Measurements from ENCODE around the gene WNK1. TPM values are rescaled to one million over a fixed set of nuclear protein-coding genes. Genes with fewer than 3 reads are reported as not detected.

WNK1 gene
- total RNA-seq, 1 experiment from 2014 or later = 117 TPM

- peaks cover 18 to 20% of the 10 kb centered on the region in 2 experiments for H3K4me1 Mint-ChIP-seq
- no peak for DNase-seq
- H3K4ac ChIP-seq (ENCODE audit: low read depth, low read length) = no peak overlapping the region
- no peaks in the 10 kb centered on the region for H3K9me3 ChIP-seq (ENCODE audit: control insufficient read depth, low read depth, low read length)
- H2BK120ac ChIP-seq (ENCODE audit: low read depth, low read length, poor library complexity, severe bottlenecking) = no peak overlapping the region
- no peak overlapping the region for H3K4me3 Mint-ChIP-seq
- no peak overlapping the region for H3K4me2 ChIP-seq (ENCODE audit: insufficient read depth, insufficient read length, low read length)
- H3K18ac ChIP-seq (ENCODE audit: insufficient read length, low read depth, low read length) = no peak overlapping the region
- H3K79me1 ChIP-seq (ENCODE audit: insufficient read depth, low read depth, low read length, poor library complexity, severe bottlenecking) = no peaks in the 10 kb centered on the region
- H3K9me3 Mint-ChIP-seq = no peaks in the 10 kb centered on the region; a peak in 1 of 5 replicates
- no peaks in the 10 kb centered on the region for H3K36me3 Mint-ChIP-seq (ENCODE audit: insufficient read depth in 1 of 3, low read depth in 3 of 3)
- no peak for TF ChIP-seq CTCF (conservative IDR thresholded peaks at IDR 0.05)
- no peak overlapping the region for H2BK12ac ChIP-seq (ENCODE audit: insufficient read length, low read depth, low read length)
- H3K56ac ChIP-seq (ENCODE audit: insufficient read length, low read depth, low read length) = no peak overlapping the region
- no peaks in the 10 kb centered on the region for H3K79me2 ChIP-seq (ENCODE audit: insufficient read depth, low read length)
- no peak overlapping the region for H2BK20ac ChIP-seq (ENCODE audit: low read depth, low read length, poor library complexity, severe bottlenecking)
- H3K4me1 ChIP-seq (ENCODE audit: insufficient read depth, low read length) = no peaks in the 10 kb centered on the region; the same call in 1 of the 2 replicates
- H3K9ac ChIP-seq (ENCODE audit: extremely low read depth, insufficient read length, low read length) = no peak overlapping the region
- no peak overlapping the region for H2AK5ac ChIP-seq (ENCODE audit: insufficient read length, low read length)
- H4K20me1 ChIP-seq (ENCODE audit: control insufficient read depth, insufficient read depth, insufficient read length) = no peaks in the 10 kb centered on the region
- H4K5ac ChIP-seq (ENCODE audit: insufficient read length, low read depth, low read length) = no peak overlapping the region
- no peak overlapping the region for H4K91ac ChIP-seq (ENCODE audit: insufficient read length, low read depth, low read length)
- no peaks in the 10 kb centered on the region for H3K27me3 ChIP-seq (ENCODE audit: insufficient read depth, low read length)
- H3K27ac ChIP-seq (ENCODE audit: insufficient read length, low read depth, low read length) = no peak overlapping the region
- H3T11ph ChIP-seq (ENCODE audit: low read length) = no peak overlapping the region
- WGBS (ENCODE audit: extremely low coverage, insufficient read length, low lambda C conversion rate) = no CpG with 5 or more reads among the region's 6 CpGs
- no peak overlapping the region for H3K23ac ChIP-seq (ENCODE audit: insufficient read length, low read depth, low read length)
- H2AFZ ChIP-seq (ENCODE audit: low read length) = no peak overlapping the region
- H2BK5ac ChIP-seq (ENCODE audit: insufficient read length, low read length) = no peak overlapping the region
- H3K27ac Mint-ChIP-seq = no peak overlapping the region
- no peak overlapping the region for H3K14ac ChIP-seq (ENCODE audit: insufficient read depth, low read length)
- H3K27me3 Mint-ChIP-seq (ENCODE audit: low read depth) = no peaks in the 10 kb centered on the region
- no peak overlapping the region for H2BK15ac ChIP-seq (ENCODE audit: low read depth, low read length)
- H4K8ac ChIP-seq (replicated peaks; ENCODE audit: insufficient read length, low read depth, low read length) = no peak overlapping the region
- H3K23me2 ChIP-seq (ENCODE audit: insufficient read length, low read depth, low read length, poor library complexity, severe bottlenecking) = no peaks in the 10 kb centered on the region
These were observed 25.1 kb upstream of the WNK1 start for GRCh38 chr12:727321-727720.

Measured in H9 (cell line).